CD4-positive, alpha-beta T cell treated with Interferon gamma for 1 hour (primary cell): ENCODE data around the gene PCDHGB2.
"Not testable (repeated sequence)": the region's sequence is repeated elsewhere in the genome, so short reads cannot be mapped to it uniquely, and the experiment has no call there.

ENCODE experiments used
- DNase-seq: peaks from one replicate; pipeline ENCODE4 v3.0.0-alpha.2; 2020

PCDHGB2 gene

DNA sequence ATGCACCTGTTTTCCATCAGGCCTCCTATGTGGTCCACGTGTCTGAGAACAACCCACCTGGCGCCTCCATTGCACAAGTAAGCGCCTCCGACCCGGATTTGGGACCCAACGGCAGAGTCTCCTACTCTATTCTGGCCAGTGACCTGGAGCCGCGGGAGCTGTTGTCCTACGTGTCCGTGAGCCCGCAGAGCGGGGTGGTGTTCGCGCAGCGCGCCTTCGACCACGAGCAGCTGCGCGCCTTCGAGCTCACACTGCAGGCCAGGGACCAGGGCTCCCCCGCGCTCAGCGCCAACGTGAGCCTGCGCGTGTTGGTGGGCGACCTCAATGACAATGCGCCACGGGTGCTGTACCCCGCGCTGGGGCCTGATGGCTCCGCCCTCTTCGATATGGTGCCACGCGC is 8.2 kb upstream of the PCDHGB2 start:
- no peak for DNase-seq

- DNase-seq, result no peak
Measured at GRCh38 chr5:141354900-141355469, 4.8 kb upstream of the PCDHGB2 start, which contains the start of gene PCDHGA4. TSS of gene PCDHGA4 (plus strand) at chr5:141355021. CDS start at chr5:141355108, 87 bp downstream.

GRCh38 chr5:141355641-141356040 is 4.2 kb upstream of the PCDHGB2 start:
- DNase-seq, result no peak

- no peak for DNase-seq
Measured at GRCh38 chr5:141356133-141356532, 3.7 kb upstream of the PCDHGB2 start.

DNA sequence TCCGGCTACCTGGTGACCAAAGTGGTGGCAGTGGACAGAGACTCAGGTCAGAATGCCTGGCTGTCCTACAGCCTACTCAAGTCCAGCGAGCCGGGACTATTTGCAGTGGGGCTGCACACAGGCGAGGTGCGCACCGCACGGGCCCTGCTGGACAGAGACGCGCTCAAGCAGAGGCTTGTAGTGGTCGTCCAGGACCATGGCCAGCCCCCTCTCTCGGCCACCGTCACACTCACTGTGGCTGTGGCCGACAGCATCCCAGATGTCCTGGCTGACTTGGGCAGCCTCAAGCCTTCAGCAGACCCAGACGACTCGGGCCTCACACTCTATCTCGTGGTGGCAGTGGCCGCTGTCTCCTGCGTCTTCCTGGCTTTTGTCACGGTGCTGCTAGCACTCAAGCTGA is 2.8 kb upstream of the PCDHGB2 start:
- no peak for DNase-seq

- DNase-seq, result no peak
Measured at GRCh38 chr5:141360685-141361084, 891 bp downstream of the PCDHGB2 start.

GRCh38 chr5:141362719-141363118 is 2.9 kb downstream of the PCDHGB2 start:
- DNase-seq, result no peak

DNA sequence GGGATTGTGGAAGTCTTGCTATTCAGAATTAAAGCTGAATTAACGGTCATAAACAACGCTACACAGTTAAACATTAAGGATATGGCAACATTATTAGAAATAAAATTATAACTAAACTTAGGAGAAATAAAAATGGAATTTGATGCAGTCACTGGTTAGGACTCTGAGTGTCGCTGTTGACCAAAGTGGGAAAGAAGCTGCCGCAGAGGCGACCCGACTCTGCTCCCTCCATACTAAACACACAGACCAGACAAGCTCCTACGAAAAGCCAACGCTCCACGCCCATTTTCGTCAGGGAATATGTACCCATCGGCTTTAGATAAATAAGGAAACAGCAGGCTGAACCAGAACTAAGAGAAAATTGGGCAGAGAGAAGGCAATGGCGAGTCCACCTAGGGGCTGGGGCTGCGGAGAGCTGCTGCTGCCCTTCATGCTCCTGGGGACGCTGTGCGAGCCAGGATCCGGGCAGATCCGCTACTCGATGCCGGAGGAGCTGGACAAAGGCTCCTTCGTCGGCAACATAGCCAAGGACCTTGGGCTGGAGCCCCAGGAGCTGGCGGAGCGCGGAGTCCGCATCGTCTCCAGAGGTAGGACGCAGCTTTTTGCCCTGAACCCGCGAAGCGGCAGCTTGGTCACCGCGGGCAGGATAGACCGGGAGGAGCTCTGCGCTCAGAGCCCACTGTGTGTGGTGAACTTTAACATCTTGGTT is 4.3 kb downstream of the PCDHGB2 start, which contains the start of gene PCDHGA5:
PCDHGA5 (plus strand) TSS at position 211 of the 709 bp plus-strand sequence; CDS start at position 380, 169 bp downstream.
- DNase-seq, result no peak

- no peak for DNase-seq
Measured at GRCh38 chr5:141366016-141366896, 6.5 kb downstream of the PCDHGB2 start.

DNA sequence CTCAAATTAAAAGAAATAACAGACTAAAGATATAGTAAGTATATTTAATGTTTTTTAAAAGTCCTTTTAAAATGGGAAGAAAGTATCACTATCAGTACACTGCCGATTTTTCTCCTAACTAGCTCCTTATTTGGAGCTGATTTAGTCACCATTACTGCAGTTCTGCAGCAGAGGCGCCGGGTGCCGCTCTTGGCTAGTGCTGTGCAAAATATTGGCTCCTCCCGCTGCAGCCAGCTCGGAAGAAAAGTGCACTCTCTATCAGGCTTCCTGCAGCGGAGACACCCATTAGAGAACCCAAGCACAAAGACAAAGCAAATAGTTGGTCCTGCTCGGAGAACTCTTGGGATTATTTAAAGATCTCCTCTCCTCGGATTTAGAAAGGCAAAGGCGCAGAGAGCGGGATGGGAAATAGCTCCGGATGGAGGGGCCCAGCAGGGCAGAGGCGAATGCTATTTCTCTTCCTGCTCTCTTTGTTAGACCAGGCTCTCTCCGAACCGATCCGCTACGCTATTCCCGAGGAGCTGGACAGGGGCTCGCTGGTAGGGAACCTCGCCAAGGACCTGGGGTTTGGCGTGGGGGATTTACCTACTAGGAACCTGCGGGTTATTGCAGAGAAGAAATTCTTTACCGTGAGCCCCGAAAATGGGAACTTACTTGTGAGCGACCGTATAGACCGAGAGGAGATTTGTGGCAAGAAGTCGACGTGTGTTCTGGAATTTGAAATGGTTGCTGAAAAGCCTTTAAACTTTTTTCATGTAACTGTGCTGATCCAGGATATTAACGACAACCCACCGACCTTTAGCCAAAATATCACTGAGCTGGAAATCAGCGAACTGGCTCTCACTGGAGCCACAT is 10.4 kb downstream of the PCDHGB2 start, which contains the start of gene PCDHGB3:
PCDHGB3 (plus strand) TSS at position 249 of the 855 bp plus-strand sequence; CDS start at position 402, 153 bp downstream.
- peak; percentile 13 for DNase-seq

DNA sequence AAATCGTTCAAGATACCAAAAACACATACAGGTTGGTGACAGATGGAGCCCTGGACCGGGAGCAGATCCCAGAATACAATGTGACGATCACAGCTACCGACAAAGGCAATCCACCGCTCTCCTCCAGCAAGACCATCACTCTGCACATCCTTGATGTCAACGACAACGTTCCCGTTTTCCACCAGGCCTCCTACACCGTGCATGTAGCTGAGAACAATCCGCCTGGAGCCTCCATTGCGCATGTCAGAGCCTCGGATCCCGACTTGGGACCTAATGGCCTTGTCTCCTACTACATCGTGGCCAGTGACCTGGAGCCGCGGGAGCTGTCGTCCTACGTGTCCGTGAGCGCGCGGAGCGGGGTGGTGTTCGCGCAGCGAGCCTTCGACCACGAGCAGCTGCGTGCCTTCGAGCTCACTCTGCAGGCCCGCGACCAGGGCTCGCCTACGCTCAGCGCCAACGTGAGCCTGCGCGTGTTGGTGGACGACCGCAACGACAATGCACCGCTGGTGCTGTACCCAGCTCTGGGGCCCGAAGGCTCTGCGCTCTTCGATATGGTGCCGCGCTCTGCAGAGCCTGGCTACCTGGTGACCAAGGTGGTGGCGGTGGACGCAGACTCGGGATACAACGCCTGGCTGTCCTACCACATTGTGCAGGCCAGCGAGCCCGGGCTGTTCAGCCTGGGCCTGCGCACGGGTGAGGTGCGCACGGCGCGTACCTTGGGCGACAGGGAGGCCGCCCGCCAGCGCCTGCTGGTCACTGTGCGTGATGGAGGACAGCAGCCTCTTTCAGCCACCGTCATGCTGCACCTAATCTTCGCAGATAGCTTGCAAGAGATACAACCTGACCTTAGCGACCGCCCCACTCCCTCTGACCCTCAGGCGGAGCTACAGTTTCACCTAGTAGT is 12.0 kb downstream of the PCDHGB2 start:
- no peak for DNase-seq

DNA sequence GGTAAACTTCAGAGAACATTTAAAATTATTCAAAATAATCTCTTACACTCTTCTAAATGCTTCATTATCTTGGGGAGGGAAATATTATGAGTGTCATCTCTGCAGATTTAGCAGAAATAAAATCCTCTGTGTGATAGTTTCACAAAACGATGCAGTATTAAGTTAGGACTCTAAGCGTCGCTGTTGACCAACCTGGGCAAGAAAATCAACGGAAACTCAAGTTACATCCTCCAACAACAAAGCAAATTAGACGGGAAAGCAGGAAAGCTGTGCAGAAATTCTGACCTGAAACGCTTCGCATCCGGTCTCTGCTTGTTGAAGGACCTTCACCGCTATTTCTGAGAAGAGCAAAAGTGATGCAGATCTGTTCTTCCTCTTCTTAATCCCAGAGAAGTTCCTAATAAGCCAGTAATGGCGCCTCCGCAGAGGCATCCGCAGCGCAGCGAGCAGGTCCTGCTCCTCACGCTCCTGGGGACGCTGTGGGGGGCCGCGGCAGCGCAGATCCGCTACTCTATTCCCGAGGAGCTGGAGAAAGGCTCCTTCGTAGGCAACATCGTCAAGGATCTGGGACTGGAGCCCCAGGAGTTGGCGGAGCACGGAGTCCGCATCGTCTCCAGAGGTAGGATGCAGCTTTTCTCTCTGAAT is 14.0 kb downstream of the PCDHGB2 start, which contains the start of gene PCDHGA6:
PCDHGA6 (plus strand) TSS at position 219 of the 645 bp plus-strand sequence; CDS start at position 412, 193 bp downstream.
- no peak for DNase-seq

DNA sequence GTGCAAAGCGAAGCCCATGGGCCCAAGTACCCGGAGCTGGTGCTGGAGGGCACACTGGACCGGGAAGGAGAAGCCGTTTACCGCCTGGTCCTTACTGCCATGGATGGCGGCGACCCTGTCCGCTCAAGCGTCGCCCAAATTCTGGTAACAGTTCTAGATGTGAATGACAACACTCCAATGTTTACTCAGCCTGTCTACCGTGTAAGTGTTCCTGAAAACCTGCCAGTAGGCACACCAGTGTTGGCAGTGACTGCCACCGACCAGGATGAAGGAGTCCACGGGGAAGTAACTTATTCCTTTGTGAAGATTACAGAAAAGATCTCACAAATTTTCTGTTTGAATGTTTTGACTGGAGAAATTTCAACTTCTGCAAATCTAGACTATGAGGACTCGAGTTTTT is 14.8 kb downstream of the PCDHGB2 start:
- no peak for DNase-seq

GRCh38 chr5:141375444-141376155 is 15.8 kb downstream of the PCDHGB2 start:
- not testable (repeated sequence) for DNase-seq

- DNase-seq, result no peak
Measured at GRCh38 chr5:141382469-141383294, 22.9 kb downstream of the PCDHGB2 start, which contains the start of gene PCDHGA7. TSS of gene PCDHGA7 (plus strand) at chr5:141382742. CDS start at chr5:141382900, 158 bp downstream.

DNA sequence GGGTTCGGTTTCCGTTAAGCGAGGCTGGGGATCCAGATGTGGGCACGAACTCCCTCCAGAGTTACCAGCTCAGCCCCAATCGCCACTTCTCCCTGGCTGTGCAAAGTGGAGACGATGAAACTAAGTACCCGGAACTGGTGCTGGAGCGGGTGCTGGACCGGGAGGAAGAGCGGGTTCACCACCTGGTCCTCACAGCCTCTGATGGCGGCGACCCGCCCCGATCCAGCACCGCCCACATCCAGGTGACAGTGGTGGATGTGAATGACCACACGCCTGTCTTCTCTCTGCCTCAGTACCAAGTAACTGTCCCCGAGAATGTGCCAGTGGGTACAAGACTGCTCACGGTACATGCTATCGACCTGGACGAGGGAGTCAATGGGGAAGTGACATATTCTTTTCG is 23.6 kb downstream of the PCDHGB2 start:
- DNase-seq, result no peak

GRCh38 chr5:141384471-141385267 is 24.9 kb downstream of the PCDHGB2 start:
- no peak for DNase-seq
